HG03175 (cell line): ENCODE data around the gene MKRN3.

Experiments
- ATAC-seq: cut with Tn5 transposase; IDR thresholded peaks from one replicate; pipeline ENCODE4 v1.9.1; 2021; ENCODE audit warnings: mild to moderate bottlenecking, moderate library complexity; ENCODE audit not compliant: unreplicated experiment

The MKRN3 gene

DNA sequence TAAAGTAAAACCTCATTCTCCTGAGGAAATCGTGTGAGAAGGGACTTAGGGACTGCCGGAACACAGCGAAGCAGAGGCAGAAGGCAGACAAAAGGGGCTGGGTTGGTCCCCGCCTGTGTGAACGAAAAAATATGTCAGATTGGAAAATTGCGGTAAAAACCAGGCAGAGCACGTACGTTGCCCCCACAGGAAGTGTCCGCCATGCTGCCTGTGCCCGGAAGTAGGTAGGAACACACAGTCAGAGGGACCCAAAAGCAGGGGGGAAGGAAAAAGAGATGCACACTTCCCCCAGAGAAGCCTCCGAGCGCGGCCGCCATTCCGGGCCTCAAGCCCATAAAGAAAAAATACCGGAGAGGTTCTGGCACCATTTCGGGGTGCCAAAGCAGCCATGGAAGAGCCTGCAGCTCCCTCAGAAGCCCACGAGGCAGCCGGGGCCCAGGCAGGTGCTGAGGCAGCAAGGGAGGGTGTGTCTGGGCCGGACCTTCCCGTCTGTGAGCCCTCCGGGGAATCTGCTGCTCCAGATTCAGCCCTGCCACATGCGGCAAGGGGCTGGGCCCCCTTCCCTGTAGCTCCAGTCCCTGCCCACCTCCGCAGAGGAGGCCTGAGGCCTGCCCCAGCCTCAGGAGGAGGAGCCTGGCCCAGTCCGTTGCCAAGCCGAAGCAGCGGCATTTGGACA, at the start of gene MKRN3:
MKRN3 (plus strand) TSS at position 280 of the 676 bp plus-strand sequence; CDS start at position 389, 109 bp downstream.
- no peak for ATAC-seq

DNA sequence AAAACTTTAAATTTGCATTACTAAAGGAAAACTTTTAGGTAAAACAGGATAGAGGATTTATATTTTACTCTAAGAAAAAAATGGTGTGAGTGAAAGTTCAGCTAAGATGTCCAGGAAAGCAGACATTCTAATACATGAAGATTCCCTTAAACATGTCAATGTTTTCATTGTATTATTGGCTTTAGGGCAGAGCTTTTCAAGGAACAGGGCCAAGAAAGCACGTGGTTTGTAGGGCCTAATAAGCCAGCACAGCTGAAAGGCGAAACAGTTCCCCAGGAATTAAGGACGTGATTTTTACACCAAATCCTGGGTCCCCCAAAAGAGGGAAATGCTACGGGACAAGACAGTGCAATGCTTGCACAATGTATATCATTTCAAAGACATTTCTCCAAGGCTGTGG, 48.6 kb upstream of the MKRN3 start:
- ATAC-seq = no peak

DNA sequence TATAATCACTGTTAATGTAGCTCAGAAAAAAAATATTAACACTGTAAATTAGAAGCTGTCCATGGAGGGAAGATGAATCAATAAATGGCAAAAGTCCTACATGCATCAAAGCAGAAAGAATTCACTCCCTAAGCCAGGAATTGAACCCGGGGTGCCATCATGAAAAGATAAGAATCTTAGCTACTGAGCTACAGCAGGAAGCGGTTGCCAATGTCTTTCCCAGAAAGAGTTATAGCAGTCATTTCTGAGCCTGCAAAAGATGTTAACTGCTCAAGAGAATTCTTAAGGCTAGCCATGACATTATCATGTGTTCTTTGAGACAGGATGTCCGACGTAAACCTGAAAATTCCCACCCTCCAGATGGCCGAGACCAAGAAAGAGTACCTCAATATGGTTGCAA, 47.4 kb upstream of the MKRN3 start:
- ATAC-seq = no peak

DNA sequence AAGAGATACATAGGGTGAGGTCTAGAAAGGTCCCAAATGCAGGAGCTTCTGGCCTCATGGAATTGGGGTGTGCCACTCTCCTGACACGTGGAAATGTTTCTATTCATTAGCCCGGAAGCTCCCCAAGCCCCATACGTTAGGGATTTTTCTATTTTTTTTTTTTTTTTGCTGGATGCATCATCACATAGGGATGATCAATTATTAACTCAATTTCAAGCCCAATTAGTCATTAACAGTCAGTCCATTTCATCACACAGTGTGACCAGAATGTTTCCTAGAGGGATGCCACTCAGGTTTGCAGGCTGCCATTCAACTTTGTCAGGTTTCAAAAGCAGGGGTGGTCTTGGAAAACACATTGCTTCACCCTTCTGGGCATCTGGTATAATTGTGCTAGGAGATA, 40.7 kb upstream of the MKRN3 start:
- ATAC-seq = no peak

DNA sequence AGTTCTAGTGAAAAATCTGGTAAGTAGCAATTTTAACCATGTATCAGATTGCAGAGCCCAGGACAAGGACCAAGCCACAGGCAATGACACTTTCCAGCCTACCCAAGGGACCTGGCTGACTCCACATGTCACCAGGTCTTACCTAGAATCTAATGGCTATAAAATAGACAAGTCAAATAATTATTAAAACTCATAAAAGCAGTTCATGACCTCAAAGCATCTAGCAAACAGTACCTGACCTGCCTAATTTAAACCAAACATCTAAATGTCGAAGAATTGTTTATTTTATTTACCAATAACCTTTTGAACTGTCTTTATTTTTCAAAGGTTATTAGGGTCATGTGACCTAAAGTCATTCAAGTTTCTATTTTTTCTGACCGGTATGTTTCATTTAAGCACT, 35.6 kb upstream of the MKRN3 start:
- ATAC-seq = no peak

DNA sequence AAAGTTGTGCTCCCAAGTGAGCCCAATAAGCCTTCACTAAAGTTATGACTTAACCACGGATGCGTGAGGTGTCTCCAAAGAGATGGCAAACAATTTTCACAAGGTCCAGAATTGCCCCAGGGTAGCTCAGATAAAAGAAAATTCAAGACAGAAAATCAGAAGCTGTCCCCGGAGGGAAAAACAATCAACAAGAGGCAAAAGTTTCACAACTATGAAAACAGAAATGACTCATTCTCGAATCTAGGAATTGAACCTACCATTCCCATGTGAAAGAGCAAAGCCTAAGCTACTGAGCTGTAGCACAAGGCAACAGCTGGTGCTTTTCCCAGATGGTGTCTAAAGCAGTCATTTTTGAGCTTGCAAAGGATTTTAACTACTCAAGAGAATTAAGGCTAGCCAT, 33.5 kb upstream of the MKRN3 start:
- ATAC-seq = no peak

DNA sequence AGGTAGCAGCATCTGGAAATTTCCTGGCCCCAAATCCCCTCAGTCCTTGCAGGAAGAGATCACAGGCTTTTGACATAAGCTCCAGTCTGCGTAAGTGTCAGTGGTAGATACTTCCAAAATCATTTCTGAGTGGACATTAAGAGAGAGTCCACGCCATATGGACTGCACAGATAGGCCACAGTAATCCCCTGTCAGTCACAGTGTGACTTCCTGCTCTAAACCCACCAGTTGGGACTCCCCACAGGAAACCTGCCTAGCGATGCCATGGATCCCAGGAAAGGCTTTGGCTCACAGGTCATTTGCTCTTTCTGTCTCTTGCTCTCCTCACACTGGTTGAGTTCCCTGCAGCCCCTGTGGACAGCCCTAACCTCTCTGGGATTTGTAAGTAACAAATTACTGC, 28.8 kb upstream of the MKRN3 start:
- ATAC-seq = no peak

DNA sequence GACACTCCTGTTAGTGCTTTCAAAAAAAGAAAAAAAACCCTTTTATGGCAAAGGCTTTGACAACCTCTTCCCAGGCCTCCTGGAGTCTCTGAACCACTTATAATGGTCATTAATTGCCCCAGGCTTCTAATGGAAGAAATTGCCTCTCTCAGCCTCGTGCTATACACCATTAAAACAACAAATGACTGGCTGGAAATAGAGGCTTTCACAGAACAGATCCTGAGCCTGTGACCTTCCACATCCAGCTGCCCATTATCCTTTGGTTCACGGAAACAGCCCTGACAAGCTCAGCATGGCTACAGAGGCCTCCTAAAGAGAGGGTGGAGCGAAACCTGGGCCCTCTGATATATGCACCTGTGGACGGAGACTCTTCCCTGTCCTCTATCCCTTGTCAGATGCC, 26.8 kb upstream of the MKRN3 start:
- ATAC-seq = no peak

DNA sequence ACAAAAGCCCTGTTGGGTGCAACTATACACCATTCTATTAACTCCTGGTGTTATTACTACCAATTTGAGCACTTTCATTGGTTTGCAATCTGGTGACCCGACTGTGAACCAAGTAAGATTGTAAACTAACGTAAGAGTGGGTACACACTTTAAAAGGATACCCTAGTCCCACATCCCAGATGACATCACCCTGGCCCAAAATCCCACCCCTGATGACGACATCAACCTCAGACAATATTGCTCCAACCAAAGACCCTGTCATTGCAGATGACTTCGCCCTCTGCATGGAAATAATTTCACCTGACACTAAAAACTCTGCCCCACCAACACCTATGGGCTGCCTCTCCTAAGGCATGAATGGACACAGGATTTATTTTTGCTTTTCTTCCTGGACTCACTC, 25.6 kb upstream of the MKRN3 start:
- ATAC-seq = no peak

DNA sequence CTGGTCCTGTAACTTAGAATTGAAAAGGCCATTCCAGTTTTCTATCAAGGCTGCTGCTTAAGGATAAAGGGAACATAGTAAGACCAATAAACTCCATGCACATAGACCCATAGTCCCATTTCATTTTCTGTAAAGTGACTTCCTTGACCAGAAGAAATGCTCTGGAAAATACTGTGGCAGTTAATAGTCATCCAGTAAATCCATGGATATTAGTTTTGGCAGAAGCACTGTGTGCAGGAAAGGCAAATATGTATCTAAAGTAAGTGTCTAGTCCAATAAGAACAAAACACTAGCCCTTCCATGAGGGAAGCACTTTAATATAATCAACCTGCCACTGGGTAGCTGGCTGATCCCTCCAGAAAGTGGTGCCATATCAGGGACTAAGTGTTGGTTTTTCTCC, 19.3 kb upstream of the MKRN3 start:
- ATAC-seq = no peak

DNA sequence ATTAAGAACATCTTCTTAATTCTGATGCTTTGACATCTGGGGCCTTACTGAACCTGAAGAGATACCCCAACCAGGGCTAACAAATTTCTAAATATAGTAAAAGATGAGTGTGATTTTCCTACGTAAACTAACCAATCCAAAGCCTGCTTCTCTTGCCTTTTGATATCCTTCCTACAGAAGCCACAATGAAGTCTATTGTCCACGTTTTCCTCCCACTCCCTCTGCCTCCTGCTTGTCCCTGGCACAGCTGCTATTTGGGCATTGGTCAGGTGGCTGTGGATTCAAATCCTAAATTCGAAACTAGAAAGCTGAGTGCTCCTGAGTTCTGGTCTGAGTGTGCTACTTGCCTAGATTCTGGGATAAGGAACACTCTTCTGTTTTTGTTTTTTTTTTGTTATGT, 17.4 kb upstream of the MKRN3 start:
- no peak for ATAC-seq

DNA sequence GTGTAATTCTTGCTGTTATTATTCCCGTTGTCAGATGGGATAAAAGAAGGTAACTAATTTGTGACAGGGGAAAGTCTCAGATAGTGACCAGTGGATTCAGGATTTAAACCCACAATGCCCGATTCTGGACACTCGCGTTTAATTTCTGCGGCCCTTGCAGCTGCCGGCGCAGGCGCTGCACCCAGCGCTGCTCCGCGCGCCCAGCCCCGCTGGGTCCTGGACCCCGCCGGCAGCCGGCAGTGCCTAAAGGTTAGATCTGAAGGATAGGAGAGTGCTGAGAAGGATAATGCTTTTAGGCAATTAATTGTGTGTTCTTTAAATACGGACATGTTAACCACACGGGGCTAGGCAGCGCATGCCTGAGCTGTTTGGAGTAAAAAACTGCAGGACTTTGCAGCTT, 3.6 kb upstream of the MKRN3 start:
- no peak for ATAC-seq

DNA sequence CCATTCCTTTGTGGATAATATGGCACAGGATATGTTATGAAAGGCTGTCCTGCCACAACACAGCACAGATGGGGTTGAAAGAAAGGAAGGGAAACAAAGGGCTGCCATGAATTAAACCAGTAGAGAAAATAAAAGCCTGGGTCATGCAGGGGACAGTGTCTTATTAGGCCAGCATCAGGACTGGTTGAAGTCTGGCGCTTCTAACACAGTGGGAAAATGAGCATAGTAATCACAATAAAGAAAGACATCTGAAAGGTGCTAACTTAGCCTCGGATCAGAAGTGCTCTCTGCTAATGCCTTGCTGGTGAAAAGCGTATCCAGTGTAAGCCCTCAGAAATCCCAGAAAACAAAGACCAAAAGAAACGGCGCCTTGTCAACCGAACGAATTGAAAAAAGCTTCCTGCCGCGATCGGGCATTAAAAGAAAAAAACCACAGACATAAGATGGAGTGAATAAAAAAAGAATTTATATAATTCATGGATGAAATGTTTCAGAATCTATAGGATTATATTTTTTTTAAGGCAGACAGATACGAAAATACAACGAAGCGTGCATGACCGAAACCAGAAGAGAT, 566 bp upstream of the MKRN3 start:
- ATAC-seq = no peak

DNA sequence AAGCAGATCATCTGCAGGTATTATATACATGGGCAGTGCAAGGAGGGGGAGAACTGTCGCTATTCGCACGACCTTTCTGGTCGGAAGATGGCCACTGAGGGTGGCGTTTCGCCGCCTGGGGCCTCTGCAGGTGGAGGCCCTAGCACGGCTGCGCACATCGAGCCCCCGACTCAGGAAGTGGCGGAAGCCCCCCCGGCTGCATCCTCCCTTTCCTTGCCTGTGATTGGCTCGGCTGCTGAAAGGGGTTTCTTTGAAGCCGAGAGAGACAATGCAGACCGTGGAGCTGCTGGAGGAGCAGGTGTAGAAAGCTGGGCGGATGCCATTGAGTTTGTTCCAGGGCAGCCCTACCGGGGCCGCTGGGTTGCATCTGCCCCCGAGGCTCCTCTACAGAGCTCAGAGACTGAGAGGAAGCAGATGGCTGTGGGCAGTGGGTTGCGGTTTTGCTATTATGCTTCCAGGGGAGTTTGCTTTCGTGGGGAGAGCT, 639 bp downstream of the MKRN3 start:
- no peak for ATAC-seq

DNA sequence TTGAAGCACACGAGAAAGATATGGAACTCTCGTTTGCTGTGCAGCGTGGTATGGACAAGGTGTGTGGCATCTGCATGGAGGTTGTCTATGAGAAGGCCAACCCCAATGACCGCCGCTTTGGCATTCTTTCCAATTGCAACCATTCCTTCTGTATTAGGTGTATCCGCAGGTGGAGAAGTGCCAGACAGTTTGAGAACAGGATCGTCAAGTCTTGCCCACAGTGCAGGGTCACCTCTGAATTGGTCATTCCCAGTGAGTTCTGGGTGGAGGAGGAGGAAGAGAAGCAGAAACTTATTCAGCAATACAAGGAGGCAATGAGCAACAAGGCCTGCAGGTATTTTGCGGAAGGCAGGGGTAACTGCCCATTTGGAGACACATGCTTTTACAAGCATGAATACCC, 1.2 kb downstream of the MKRN3 start:
- ATAC-seq = no peak

DNA sequence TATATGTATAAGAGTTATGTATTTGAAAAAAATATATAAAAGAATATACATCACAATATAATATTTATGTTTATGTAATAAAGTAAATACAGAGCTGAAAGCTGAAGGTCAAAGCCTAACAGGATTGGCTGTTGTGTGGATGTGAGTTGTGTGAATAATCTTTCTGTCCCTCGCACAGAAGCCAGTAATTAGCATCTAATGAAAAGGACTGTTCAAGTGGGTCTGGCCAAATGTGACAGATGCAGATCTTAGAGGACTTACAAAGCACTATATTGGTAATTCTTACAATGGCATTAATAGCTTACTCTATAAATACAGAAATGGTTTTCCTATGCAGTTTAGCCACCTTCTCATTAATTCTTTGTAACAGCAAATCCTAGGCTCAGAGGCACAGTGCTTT, 2.4 kb downstream of the MKRN3 start:
- no peak for ATAC-seq

DNA sequence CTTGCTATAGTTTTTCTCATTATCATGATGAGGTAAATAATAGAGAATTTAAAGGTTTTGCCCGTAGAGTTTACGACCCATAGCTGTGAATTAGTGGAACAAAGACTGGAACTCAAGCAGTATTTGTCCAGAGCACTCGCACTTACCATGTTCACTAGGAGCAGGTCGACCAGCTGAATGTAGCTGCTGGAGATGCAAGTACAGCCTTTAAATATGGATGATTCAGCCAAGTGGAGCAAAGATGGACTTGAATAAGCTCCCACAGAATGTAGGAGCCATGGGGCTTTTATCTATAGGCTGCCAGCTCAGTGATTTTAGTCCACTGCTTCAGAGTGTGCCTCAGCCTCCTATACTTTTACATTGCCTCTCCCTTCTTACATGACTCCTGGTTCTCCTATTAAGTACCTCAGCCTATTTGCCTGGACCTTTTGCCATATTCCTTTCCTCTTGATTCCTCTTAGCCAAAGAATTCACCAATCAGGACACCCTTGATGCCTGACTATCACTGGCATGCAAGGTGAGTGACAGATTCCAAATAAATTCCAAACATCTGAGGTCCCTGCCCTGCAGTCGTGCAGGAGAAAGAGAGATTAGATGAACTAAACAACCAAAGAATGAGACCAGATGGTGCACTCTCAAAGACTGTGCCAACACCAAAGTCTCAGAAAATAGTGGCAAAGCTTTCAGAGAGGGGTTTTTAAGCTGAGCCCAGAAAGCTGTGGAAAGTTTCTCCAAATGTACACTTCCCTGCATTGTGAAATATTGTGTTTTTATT, 3.9 kb downstream of the MKRN3 start:
- no peak for ATAC-seq

DNA sequence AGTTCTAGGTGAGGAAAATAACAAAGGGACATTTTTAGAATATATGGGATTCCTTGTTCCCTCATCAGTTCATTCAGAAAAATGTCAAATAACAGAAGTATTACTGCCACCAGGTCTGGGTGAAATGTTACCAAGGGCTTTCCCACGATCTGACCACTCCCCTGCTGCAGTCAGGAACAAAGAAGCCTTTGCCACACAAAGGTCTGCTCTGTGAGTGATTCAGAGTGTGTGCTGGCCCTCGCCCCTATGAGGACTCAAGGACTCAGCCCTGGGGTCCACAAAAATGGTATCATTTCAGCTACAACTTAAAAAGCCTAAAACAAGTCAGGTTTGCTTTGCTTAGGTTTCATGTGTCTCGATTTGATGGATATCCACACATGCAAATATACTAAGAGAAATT, 5.0 kb downstream of the MKRN3 start:
- ATAC-seq = no peak

DNA sequence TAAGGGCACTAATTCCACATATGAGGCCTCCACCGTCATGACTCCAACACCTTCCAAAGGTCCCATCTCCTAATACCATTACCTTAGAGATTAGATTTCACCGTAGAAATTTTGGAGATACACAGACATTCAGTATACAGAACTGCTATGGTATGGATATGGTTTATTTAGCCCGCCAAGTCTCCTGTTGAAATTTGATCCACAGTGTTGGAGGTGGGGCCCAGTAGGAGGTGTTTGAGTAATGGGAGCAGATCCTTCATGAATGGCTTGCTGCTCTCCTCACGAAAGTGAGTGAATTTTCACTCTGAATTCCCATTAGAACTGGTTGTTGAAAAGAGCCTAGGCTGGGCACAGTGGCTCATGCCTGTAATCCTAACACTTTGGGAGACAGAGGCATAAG, 7.4 kb downstream of the MKRN3 start:
- ATAC-seq = no peak

DNA sequence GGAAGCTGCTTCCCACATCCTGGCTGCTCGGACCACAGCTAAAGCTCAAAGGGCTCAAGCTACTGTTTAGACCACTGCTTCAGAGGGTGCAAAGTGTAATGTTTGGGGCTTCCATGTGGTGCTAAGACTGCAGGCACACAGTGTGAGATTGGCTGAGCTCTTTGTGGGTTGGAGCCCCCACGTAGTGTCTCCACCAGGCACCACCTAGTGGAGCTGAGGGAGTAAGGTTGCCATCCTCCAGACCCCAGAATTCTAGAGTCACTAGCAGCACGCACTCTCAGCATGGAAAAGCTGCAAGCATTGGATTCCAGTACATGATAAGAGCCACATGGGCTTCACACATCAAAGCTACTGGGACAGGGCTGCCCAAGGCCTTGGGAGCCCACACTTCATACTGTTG, 9.3 kb downstream of the MKRN3 start:
- ATAC-seq = no peak

DNA sequence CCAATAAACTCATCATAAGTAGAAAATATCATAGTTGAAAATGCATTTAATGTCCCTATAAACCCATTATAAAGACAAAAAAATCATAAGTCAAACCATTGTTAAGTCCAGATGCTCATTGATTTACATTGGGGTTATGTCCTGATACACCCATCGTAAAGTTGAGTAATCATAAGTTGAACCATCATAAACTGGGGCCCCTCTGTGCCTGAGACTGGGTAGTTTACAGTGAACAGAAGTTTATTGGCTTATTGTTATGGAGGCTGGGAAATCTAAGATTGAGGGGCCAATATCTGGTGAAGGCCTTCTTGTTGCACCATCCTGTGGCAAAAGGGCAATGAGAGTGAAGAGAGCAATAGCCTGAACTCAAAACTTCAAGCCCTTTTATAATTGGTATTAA, 10.6 kb downstream of the MKRN3 start:
- ATAC-seq = no peak

DNA sequence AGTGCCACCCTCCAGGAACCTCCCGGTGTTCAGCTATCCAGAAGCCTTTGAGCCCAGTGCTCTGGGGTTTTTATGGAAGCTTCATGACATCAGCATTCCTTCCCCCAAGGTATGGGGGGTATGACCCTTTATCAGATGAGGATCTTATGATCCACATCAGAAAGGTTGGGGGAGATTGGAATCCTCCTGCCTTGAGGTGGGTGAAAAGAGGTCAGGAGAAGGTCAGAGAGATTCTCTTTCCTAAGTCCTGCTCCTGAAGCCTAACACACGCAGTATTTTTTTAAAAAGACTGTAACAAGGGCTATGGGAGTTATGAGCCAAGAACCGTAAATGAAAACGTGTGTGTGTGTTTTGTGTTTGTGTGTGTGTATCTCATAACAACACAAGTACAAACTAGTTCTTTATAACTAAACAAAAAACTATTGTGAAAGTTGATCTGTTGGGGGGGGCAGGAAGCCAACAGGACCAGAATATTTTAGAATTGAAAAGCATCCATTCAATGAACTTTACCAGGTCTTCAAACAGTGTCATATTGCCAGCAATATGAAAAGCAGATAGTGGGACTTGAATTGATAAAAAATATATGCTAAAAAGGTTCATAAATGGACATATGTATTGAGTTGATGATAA, 13.2 kb downstream of the MKRN3 start:
- no peak for ATAC-seq
